Measurements from ENCODE around the gene WWP2.

DNA sequence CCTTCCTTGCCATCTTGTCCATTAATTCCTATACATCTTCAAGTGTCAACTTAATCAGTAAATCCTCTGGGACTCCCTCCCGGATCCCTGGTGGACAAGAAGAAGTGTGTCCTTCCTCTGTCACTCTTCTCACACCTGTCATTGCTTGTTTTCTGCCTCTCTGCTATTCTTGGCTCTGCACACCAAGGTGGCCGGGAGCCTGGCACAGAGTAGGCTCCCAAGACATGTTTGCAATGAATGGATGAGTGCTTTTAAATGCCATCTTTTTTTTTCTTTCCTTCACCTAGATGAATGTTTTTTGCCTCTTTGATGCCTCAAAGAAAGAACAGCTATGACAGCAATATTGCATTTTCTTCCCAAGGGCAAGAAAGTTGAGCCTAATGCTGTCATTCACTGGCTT lies 131.0 kb downstream of the WWP2 start:
- no peak for TF ChIP-seq EZH2 (IDR thresholded peaks at IDR 0.05; ENCODE audit: borderline replicate concordance, low read depth, low read length, severe bottlenecking)
- TF ChIP-seq, protein P1, sequence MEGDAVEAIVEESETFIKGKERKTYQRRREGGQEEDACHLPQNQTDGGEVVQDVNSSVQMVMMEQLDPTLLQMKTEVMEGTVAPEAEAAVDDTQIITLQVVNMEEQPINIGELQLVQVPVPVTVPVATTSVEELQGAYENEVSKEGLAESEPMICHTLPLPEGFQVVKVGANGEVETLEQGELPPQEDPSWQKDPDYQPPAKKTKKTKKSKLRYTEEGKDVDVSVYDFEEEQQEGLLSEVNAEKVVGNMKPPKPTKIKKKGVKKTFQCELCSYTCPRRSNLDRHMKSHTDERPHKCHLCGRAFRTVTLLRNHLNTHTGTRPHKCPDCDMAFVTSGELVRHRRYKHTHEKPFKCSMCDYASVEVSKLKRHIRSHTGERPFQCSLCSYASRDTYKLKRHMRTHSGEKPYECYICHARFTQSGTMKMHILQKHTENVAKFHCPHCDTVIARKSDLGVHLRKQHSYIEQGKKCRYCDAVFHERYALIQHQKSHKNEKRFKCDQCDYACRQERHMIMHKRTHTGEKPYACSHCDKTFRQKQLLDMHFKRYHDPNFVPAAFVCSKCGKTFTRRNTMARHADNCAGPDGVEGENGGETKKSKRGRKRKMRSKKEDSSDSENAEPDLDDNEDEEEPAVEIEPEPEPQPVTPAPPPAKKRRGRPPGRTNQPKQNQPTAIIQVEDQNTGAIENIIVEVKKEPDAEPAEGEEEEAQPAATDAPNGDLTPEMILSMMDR (IDR thresholded peaks at IDR 0.05; ENCODE audit: extremely low read depth in 1 of 2, insufficient read depth in 1 of 2, low read depth in 1 of 2, low read length in 2 of 2): no peak
- TF ChIP-seq GATA2 (IDR thresholded peaks at IDR 0.05; ENCODE audit: insufficient read depth, insufficient read length, low read depth, low read length): no peak
- no peak for TF ChIP-seq POLR2A (IDR thresholded peaks at IDR 0.05; ENCODE audit: low read depth, low read length)
- TF ChIP-seq, protein P2, sequence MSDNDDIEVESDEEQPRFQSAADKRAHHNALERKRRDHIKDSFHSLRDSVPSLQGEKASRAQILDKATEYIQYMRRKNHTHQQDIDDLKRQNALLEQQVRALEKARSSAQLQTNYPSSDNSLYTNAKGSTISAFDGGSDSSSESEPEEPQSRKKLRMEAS (IDR thresholded peaks at IDR 0.05; ENCODE audit: insufficient read depth, insufficient read length): no peak
- no peak for TF ChIP-seq FOS (IDR thresholded peaks at IDR 0.05; ENCODE audit: borderline replicate concordance, insufficient read depth, low read length)
- no peak for TF ChIP-seq MYC (IDR thresholded peaks at IDR 0.05; ENCODE audit: low read depth, low read length)
- TF ChIP-seq POLR2AphosphoS5 (IDR thresholded peaks at IDR 0.05; ENCODE audit: insufficient read depth, low read depth, low read length): no peak

All from endothelial cell of umbilical vein (primary cell).